ENCODE measurements around the gene IQSEC1. TPM values are rescaled to one million over a fixed set of nuclear protein-coding genes. Genes with fewer than 3 reads are reported as not detected.

IQSEC1 gene
- polyA plus RNA-seq, 3 donors, result 17.7 to 61.7 (median 30.3) TPM

GRCh38 chr3:12991481-12991837 lies 81.8 kb downstream of the IQSEC1 start:
- TF ChIP-seq CTCF (IDR thresholded peaks at IDR 0.05), result no peak
- Histone ChIP-seq H3K4me3 (replicated peaks in 1 of 3; ENCODE audit: low read depth in 2 of 3, low read length in 3 of 3) (no peak overlapping the region), H3K9me3 (replicated peaks in 1 of 2; ENCODE audit: control insufficient read depth in 1 of 2, insufficient read depth in 1 of 2, low read length in 2 of 2) (no peaks in the 10 kb centered on the region), H3K4me2 (replicated peaks; ENCODE audit: extremely low read depth, low read length, poor library complexity, severe bottlenecking) (no peak overlapping the region), H3K27ac (ENCODE audit: low read depth in 1 of 2, low read length in 2 of 2) (no peak overlapping the region), H2AFZ (ENCODE audit: insufficient read depth, low read depth, low read length, poor library complexity, severe bottlenecking) (no peak overlapping the region), H3K79me2 (ENCODE audit: insufficient read depth, low read length) (peaks cover 94% of the 10 kb centered on the region), H3K9ac (ENCODE audit: insufficient read depth, low read length, poor library complexity, severe bottlenecking) (no peak overlapping the region), H4K20me1 (ENCODE audit: insufficient read depth, low read length) (peaks cover 98% of the 10 kb centered on the region), H3K36me3 (replicated peaks in 1 of 2; ENCODE audit: control insufficient read depth in 1 of 2, insufficient read depth in 2 of 2, low read length in 2 of 2) (peaks cover 9 to 67% of the 10 kb centered on the region in 2 donors), H3K4me1 (ENCODE audit: control insufficient read depth in 1 of 2, insufficient read depth in 2 of 2, low read length in 2 of 2) (peaks cover 45 to 60% of the 10 kb centered on the region in 2 donors), H3K27me3 (ENCODE audit: control insufficient read depth in 2 of 2, insufficient read depth in 2 of 2, low read length in 2 of 2) (peaks cover 0 to 11% of the 10 kb centered on the region in 2 donors)
- intact Hi-C loops (cut with micrococcal nuclease), result loop anchor here (10.0 kb wide), 2 partner anchors 53 to 423 kb away; no protein-coding TSS in a partner anchor
- peaks cover 69 to 74% of the 10 kb centered on the region in 2 donors for H3K36me3 Mint-ChIP-seq
- H3K9me3 Mint-ChIP-seq, result no peaks in the 10 kb centered on the region
- peaks cover 7 to 31% (median 27%) of the 10 kb centered on the region in 3 donors for H3K27me3 Mint-ChIP-seq (ENCODE audit: low read depth in 3 of 3)
- H3K4me3 Mint-ChIP-seq, result no peak overlapping the region
- no peak for DNase-seq
- peaks cover 67% of the 10 kb centered on the region for H3K4me1 Mint-ChIP-seq
- H3K27ac Mint-ChIP-seq, result peak overlapping the region in 1 of 7 donors; percentile 23
- 100% methylated on average over 1 of the region's 2 CpGs for WGBS (ENCODE audit: insufficient coverage)

GRCh38 chr3:12990781-12991480 lies 82.3 kb downstream of the IQSEC1 start:
- H3K4me3 Mint-ChIP-seq, result no peak overlapping the region
- Histone ChIP-seq H3K9me3 (replicated peaks in 1 of 2; ENCODE audit: control insufficient read depth in 1 of 2, insufficient read depth in 1 of 2, low read length in 2 of 2) (no peaks in the 10 kb centered on the region), H3K9ac (ENCODE audit: insufficient read depth, low read length, poor library complexity, severe bottlenecking) (no peak overlapping the region), H3K4me1 (ENCODE audit: control insufficient read depth in 1 of 2, insufficient read depth in 2 of 2, low read length in 2 of 2) (peaks cover 39 to 54% of the 10 kb centered on the region in 2 donors), H3K36me3 (replicated peaks in 1 of 2; ENCODE audit: control insufficient read depth in 1 of 2, insufficient read depth in 2 of 2, low read length in 2 of 2) (peaks cover 10 to 67% of the 10 kb centered on the region in 2 donors), H3K4me3 (replicated peaks in 1 of 3; ENCODE audit: low read depth in 2 of 3, low read length in 3 of 3) (no peak overlapping the region), H4K20me1 (ENCODE audit: insufficient read depth, low read length) (peaks cover 98% of the 10 kb centered on the region), H3K79me2 (ENCODE audit: insufficient read depth, low read length) (peaks cover 94% of the 10 kb centered on the region), H3K27me3 (ENCODE audit: control insufficient read depth in 2 of 2, insufficient read depth in 2 of 2, low read length in 2 of 2) (peaks cover 0 to 11% of the 10 kb centered on the region in 2 donors), H2AFZ (ENCODE audit: insufficient read depth, low read depth, low read length, poor library complexity, severe bottlenecking) (no peak overlapping the region), H3K4me2 (replicated peaks; ENCODE audit: extremely low read depth, low read length, poor library complexity, severe bottlenecking) (no peak overlapping the region), H3K27ac (ENCODE audit: low read depth in 1 of 2, low read length in 2 of 2) (no peak overlapping the region)
- TF ChIP-seq CTCF (IDR thresholded peaks at IDR 0.05), result no peak
- intact Hi-C loops (cut with micrococcal nuclease), result loop anchor here (10.0 kb wide), 2 partner anchors 54 to 424 kb away; no protein-coding TSS in a partner anchor
- 84% methylated on average over 12 of the region's 16 CpGs for WGBS (ENCODE audit: insufficient coverage)
- no peaks in the 10 kb centered on the region for H3K9me3 Mint-ChIP-seq
- peaks cover 7 to 31% (median 27%) of the 10 kb centered on the region in 3 donors for H3K27me3 Mint-ChIP-seq (ENCODE audit: low read depth in 3 of 3)
- H3K27ac Mint-ChIP-seq, result no peak overlapping the region
- H3K4me1 Mint-ChIP-seq, result peaks cover 62% of the 10 kb centered on the region
- no peak for DNase-seq
- peaks cover 69 to 74% of the 10 kb centered on the region in 2 donors for H3K36me3 Mint-ChIP-seq
